SK-N-SH (cell line): Measurements from ENCODE around the gene EIF4G2. TPM values are rescaled to one million over a fixed set of nuclear protein-coding genes. Genes with fewer than 3 reads are reported as not detected.
A peak's percentile ranks its signal among the peaks of the same experiment; 100 is the strongest.

Source experiments
- CTCF ChIA-PET: fragments of 300-600, 350-600 bp; formaldehyde crosslinking; extraction: SDS; loops from one replicate; lab custom pipeline; 2021; lab: Yijun Ruan, JAX
- POLR2A ChIA-PET: fragments of 350-600 bp; sonication (Branson Sonifier 250); formaldehyde crosslinking; extraction: SDS; loops from one replicate; lab custom pipeline; 2020; ENCODE audit warnings: antibody characterized with exemption, inconsistent platforms; lab: Yijun Ruan, JAX
- DNase-seq: peaks from one replicate; pipeline ENCODE4 v3.0.0; 2012
- H2AFZ ChIP-seq: fragments of 200-600 bp; sonication (generic); 2 replicates; pipeline ENCODE4 v1.8.1; 2016; ENCODE audit warnings: antibody characterized with exemption, mild to moderate bottlenecking, low read depth
- H3F3A ChIP-seq: fragments of 200-600 bp; sonication (generic); replicated peaks from 2 replicates; pipeline ENCODE3; 2016; ENCODE audit warnings: antibody characterized with exemption, mild to moderate bottlenecking; ENCODE audit not compliant: insufficient read depth
- H3K27ac ChIP-seq, 2 experiments: fragments of 200-500 bp in 1 of 2; fragments of 200-600 bp in 1 of 2; sonication (Bioruptor generic) in 1 of 2; sonication (generic), shearing (Covaris generic) in 1 of 2; 2 replicates each; pipeline versions ENCODE4 v1.5.1 to v1.6.1; 2014 to 2016; ENCODE audit warnings: low read depth in 2 of 2, inconsistent platforms in 1 of 2, low read length in 1 of 2, mild to moderate bottlenecking in 1 of 2, mixed read lengths in 1 of 2
- H3K27me3 ChIP-seq: fragments of 200-600 bp; sonication (generic), shearing (Covaris generic); 2 replicates; pipeline ENCODE4 v1.6.1; 2016; ENCODE audit warnings: mixed run types; ENCODE audit not compliant: insufficient read depth
- H3K36me3 ChIP-seq, 2 experiments: fragments of 200-500 bp in 1 of 2; fragments of 200-600 bp in 1 of 2; sonication (Bioruptor generic) in 1 of 2; sonication (generic) in 1 of 2; replicated peaks in 1 of 2; 2 replicates each; pipeline versions ENCODE3 to v1.5.1; 2014 to 2016; ENCODE audit warnings: low read length in 1 of 2, mild to moderate bottlenecking in 1 of 2; ENCODE audit not compliant: insufficient read depth in 2 of 2, control insufficient read depth in 1 of 2
- H3K4me1 ChIP-seq, 2 experiments: fragments of 200-500 bp in 1 of 2; fragments of 200-600 bp in 1 of 2; sonication (Bioruptor generic) in 1 of 2; sonication (generic), shearing (Covaris generic) in 1 of 2; 2 replicates each; pipeline versions ENCODE4 v1.5.1 to v1.6.1; 2014 to 2016; ENCODE audit warnings: low read depth in 1 of 2, low read length in 1 of 2, mixed run types in 1 of 2; ENCODE audit not compliant: insufficient read depth in 2 of 2, control insufficient read depth in 1 of 2
- H3K4me2 ChIP-seq: fragments of 200-600 bp; sonication (generic), shearing (Covaris generic); 2 replicates; pipeline ENCODE4 v1.6.1; 2017; ENCODE audit warnings: mixed run types
- H3K4me3 ChIP-seq, 2 experiments: fragments of 200-500 bp in 1 of 2; fragments of 200-600 bp in 1 of 2; sonication (Bioruptor generic) in 1 of 2; sonication (generic), shearing (Covaris generic) in 1 of 2; 2 replicates each; pipeline versions ENCODE4 v1.5.1 to v1.8.1; 2014 to 2016; ENCODE audit warnings: low read depth in 2 of 2, inconsistent platforms in 1 of 2, low read length in 1 of 2, mild to moderate bottlenecking in 1 of 2, mixed read lengths in 1 of 2, moderate library complexity in 1 of 2
- H3K79me2 ChIP-seq: fragments of 200-600 bp; sonication (generic); 2 replicates; pipeline ENCODE4 v1.8.1; 2017; ENCODE audit warnings: mild to moderate bottlenecking; ENCODE audit not compliant: insufficient read depth
- H3K9ac ChIP-seq: fragments of 200-600 bp; sonication (generic); 2 replicates; pipeline ENCODE4 v1.6.1; 2017; ENCODE audit warnings: mixed run types
- H3K9me2 ChIP-seq: fragments of 200-600 bp; sonication (generic); 2 replicates; pipeline ENCODE4 v1.6.1; 2017; ENCODE audit warnings: mixed run types
- H3K9me3 ChIP-seq: fragments of 200-600 bp; sonication (generic); 2 replicates; pipeline ENCODE4 v1.6.1; 2017; ENCODE audit warnings: mixed run types, mild to moderate bottlenecking, moderate library complexity
- H4K20me1 ChIP-seq: fragments of 200-600 bp; sonication (generic); 2 replicates; pipeline ENCODE4 v1.6.1; 2017; ENCODE audit warnings: mild to moderate bottlenecking, mixed run types; ENCODE audit not compliant: insufficient read depth
- CHD2 ChIP-seq: fragments of 150-350 bp; IDR thresholded peaks from 2 replicates; pipeline ENCODE4 v1.6.1; 2018; ENCODE audit warnings: low read length; ENCODE audit not compliant: partially characterized antibody
- CTCF ChIP-seq: fragments of 200-600 bp; sonication (generic); IDR thresholded peaks from 2 replicates; pipeline ENCODE4 v1.6.1; 2017; ENCODE audit warnings: antibody characterized with exemption, mild to moderate bottlenecking, moderate library complexity
- ELF1 ChIP-seq: IDR thresholded peaks from 2 replicates; pipeline ENCODE4 v1.4.0; 2012
- EP300 ChIP-seq, 2 experiments: IDR thresholded peaks; 2 replicates each; pipeline versions ENCODE4 v1.4.0 to v1.6.1; 2012; ENCODE audit warnings: borderline replicate concordance in 1 of 2, low read depth in 1 of 2, low read length in 1 of 2
- FOSL2 ChIP-seq: IDR thresholded peaks from 2 replicates; pipeline ENCODE4 v1.4.0; 2012; ENCODE audit warnings: low read depth, mild to moderate bottlenecking, moderate library complexity, borderline replicate concordance
- FOXM1 ChIP-seq: IDR thresholded peaks from 2 replicates; pipeline ENCODE4 v1.4.0; 2012; ENCODE audit warnings: low read depth, mild to moderate bottlenecking
- GABPA ChIP-seq: IDR thresholded peaks from 2 replicates; pipeline ENCODE4 v1.4.0; 2012; ENCODE audit warnings: low read depth, mild to moderate bottlenecking
- IRF3 ChIP-seq: fragments of 150-350 bp; IDR thresholded peaks from 2 replicates; pipeline ENCODE4 v1.6.1; 2016; ENCODE audit warnings: mild to moderate bottlenecking, low read depth, low read length
- JUND ChIP-seq: IDR thresholded peaks from 2 replicates; pipeline ENCODE4 v1.4.0; 2012
- MAX ChIP-seq: IDR thresholded peaks from 2 replicates; pipeline ENCODE4 v1.4.0; 2012; ENCODE audit warnings: low read depth
- MEF2A ChIP-seq: IDR thresholded peaks from 2 replicates; pipeline ENCODE4 v1.4.0; 2012; ENCODE audit warnings: low read depth, borderline replicate concordance
- MXI1 ChIP-seq: IDR thresholded peaks from 2 replicates; pipeline ENCODE4 v1.6.1; 2012; ENCODE audit warnings: mild to moderate bottlenecking, low read depth, low read length, improper control_type of control experiment
- NFIC ChIP-seq: IDR thresholded peaks from 2 replicates; pipeline ENCODE4 v1.4.0; 2012; ENCODE audit warnings: borderline replicate concordance
- POLR2AphosphoS5 ChIP-seq: IDR thresholded peaks from 2 replicates; pipeline ENCODE4 v1.6.1; 2012; ENCODE audit warnings: low read depth, low read length
- RAD21 ChIP-seq: IDR thresholded peaks from 2 replicates; pipeline ENCODE4 v1.6.1; 2012; ENCODE audit warnings: mild to moderate bottlenecking, low read length
- REST ChIP-seq: IDR thresholded peaks from 2 replicates; pipeline ENCODE4 v1.6.1; 2012; ENCODE audit warnings: mild to moderate bottlenecking, low read depth, low read length, moderate library complexity
- RXRA ChIP-seq: IDR thresholded peaks from 2 replicates; pipeline ENCODE4 v1.4.0; 2012; ENCODE audit warnings: low read depth, mild to moderate bottlenecking, borderline replicate concordance
- SIN3A ChIP-seq: IDR thresholded peaks from 2 replicates; pipeline ENCODE4 v1.6.1; 2012; ENCODE audit warnings: low read depth, mild to moderate bottlenecking, low read length, moderate library complexity, borderline replicate concordance
- TAF1 ChIP-seq: IDR thresholded peaks from 2 replicates; pipeline ENCODE4 v1.6.1; 2012; ENCODE audit warnings: low read depth, mild to moderate bottlenecking, low read length, moderate library complexity, borderline replicate concordance
- USF1 ChIP-seq: IDR thresholded peaks from 2 replicates; pipeline ENCODE4 v1.4.0; 2012; ENCODE audit warnings: low read depth, borderline replicate concordance
- YY1 ChIP-seq: IDR thresholded peaks from 2 replicates; pipeline ENCODE4 v1.4.0; 2012; ENCODE audit warnings: low read depth, mild to moderate bottlenecking
- WGBS: methylation state at CpG from one replicate; pipeline ENCODE4 v1.1.6; 2017; ENCODE audit warnings: low lambda C conversion rate; 5-methylcytosine and 5-hydroxymethylcytosine counted together
- polyA plus RNA-seq, 3 experiments: library from polyadenylated mRNA; depleted of rRNA; stranded (reverse); fragments of >200 nt; gene quantifications; 2 replicates each; pipeline ENCODE4 v1.2.3, GENCODE V29; 2012

Gene EIF4G2
- polyA plus RNA-seq, 1 of the 3 experiments (the other 2 are of a cell fraction) = 298 TPM

GRCh38 chr11:10750838-10751580 is 57.7 kb downstream of the EIF4G2 start, which contains the start of gene CTR9 (continued):
- TF ChIP-seq RXRA (no peak), ELF1 (peak; percentile 81), FOSL2 (no peak), NFIC (no peak), POLR2AphosphoS5 (peak; percentile 91), CHD2 (peak; percentile 84), YY1 (peak; percentile 77), EP300 (IDR thresholded peaks at IDR 0.05; ENCODE audit: borderline replicate concordance in 1 of 2, low read depth in 1 of 2, low read length in 1 of 2) (peak in 1 of 2 experiments; percentile 30; a peak in 1 of 4 replicates), REST (peak; percentile 59; the same call in 1 of the 2 replicates)
- TF ChIP-seq, all 33 proteins: peak for 19

- 97% methylated on average over 2 of the region's 2 CpGs for WGBS
- H3K4me3 ChIP-seq = no peak overlapping the region
- POLR2A ChIA-PET = no interaction called here
- H3K4me1 ChIP-seq = peaks cover 0 to 10% of the 10 kb centered on the region in 2 experiments; a peak in 2 of 4 replicates
- H3K9ac ChIP-seq = no peak overlapping the region
- H4K20me1 ChIP-seq = 0 out of 2 replicates have a peak, but pooled peaks cover 6% of the 10 kb centered on the region
- TF ChIP-seq MEF2A = no peak
- no peak for TF ChIP-seq FOSL2
- TF ChIP-seq MAX = no peak
- no peak for TF ChIP-seq CHD2
- no peak for TF ChIP-seq USF1
- no peak for TF ChIP-seq RAD21
- no peak for TF ChIP-seq IRF3
- no peak for TF ChIP-seq FOXM1
- TF ChIP-seq POLR2AphosphoS5 = no peak
- no peak for TF ChIP-seq NFIC
- no peak for TF ChIP-seq GABPA
- no peak for TF ChIP-seq CTCF
- TF ChIP-seq TAF1 = no peak
- TF ChIP-seq JUND = no peak
- no peak for TF ChIP-seq MXI1
- no peak for TF ChIP-seq SIN3A
- DNase-seq = no peak
- H3K9me3 ChIP-seq = no peaks in the 10 kb centered on the region
- peaks cover 11% of the 10 kb centered on the region for H3F3A ChIP-seq
- no peaks in the 10 kb centered on the region for H3K27me3 ChIP-seq
- H2AFZ ChIP-seq = no peak overlapping the region
- no peak overlapping the region for H3K27ac ChIP-seq
- CTCF ChIA-PET = interaction anchor here (1.1 kb wide), 1 partner anchor 440 kb away, joined by 3 read pairs; no protein-coding TSS in a partner anchor
- H3K9me2 ChIP-seq = no peaks in the 10 kb centered on the region
- no peak overlapping the region for H3K4me2 ChIP-seq
- H3K79me2 ChIP-seq = peaks cover 30% of the 10 kb centered on the region
- peaks cover 16 to 19% of the 10 kb centered on the region in 2 experiments for H3K36me3 ChIP-seq
Measured at GRCh38 chr11:10749476-10749875, 59.2 kb downstream of the EIF4G2 start.
